ENCODE results near the gene CEP89.

The CEP89 gene

DNA sequence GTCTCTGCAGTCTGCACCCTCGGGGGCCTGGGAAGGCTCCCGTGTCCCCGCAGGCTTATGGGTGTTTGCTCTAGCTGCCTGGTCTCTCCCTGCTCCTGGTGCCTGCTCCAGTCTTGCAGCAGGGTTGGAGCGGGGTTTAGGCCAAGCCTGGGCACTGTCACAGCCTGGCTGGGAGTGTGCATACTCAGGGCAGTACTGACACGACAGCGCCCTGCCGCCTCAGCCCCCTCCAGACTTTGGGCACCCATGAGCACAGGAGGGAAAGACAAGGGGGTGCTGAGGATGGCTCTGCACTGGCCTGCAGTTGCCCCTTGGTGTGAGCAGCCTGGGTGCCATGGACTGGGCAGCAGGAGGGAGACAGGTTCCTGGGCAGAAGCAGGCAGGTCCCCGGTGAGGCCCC lies 35.7 kb downstream of the CEP89 start:
- H3K27me3 ChIP-seq (ENCODE audit: low read length), result no peaks in the 10 kb centered on the region
- no peak overlapping the region for H2AFZ ChIP-seq (ENCODE audit: low read depth, low read length, severe bottlenecking)
- TF ChIP-seq, protein P1, sequence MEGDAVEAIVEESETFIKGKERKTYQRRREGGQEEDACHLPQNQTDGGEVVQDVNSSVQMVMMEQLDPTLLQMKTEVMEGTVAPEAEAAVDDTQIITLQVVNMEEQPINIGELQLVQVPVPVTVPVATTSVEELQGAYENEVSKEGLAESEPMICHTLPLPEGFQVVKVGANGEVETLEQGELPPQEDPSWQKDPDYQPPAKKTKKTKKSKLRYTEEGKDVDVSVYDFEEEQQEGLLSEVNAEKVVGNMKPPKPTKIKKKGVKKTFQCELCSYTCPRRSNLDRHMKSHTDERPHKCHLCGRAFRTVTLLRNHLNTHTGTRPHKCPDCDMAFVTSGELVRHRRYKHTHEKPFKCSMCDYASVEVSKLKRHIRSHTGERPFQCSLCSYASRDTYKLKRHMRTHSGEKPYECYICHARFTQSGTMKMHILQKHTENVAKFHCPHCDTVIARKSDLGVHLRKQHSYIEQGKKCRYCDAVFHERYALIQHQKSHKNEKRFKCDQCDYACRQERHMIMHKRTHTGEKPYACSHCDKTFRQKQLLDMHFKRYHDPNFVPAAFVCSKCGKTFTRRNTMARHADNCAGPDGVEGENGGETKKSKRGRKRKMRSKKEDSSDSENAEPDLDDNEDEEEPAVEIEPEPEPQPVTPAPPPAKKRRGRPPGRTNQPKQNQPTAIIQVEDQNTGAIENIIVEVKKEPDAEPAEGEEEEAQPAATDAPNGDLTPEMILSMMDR (IDR thresholded peaks at IDR 0.05; ENCODE audit: insufficient read depth, low read length, poor library complexity, severe bottlenecking), result no peak
- TF ChIP-seq EZH2phosphoT487 (conservative IDR thresholded peaks at IDR 0.05; ENCODE audit: low read length), result no peak
- no peak overlapping the region for H3K4me3 ChIP-seq (ENCODE audit: insufficient read depth, low read length, poor library complexity, severe bottlenecking)
- no peaks in the 10 kb centered on the region for H3K9me2 ChIP-seq (replicated peaks; ENCODE audit: insufficient read depth, low read length)
- no peaks in the 10 kb centered on the region for H3F3A ChIP-seq (ENCODE audit: insufficient read depth)
- H3K4me2 ChIP-seq (ENCODE audit: low read depth, low read length, poor library complexity, severe bottlenecking), result no peak overlapping the region
- no peaks in the 10 kb centered on the region for H3K9me3 ChIP-seq (ENCODE audit: insufficient read depth, low read length)
- no peaks in the 10 kb centered on the region for H4K20me1 ChIP-seq (ENCODE audit: low read depth, low read length)
- no peak overlapping the region for H3K27ac ChIP-seq (ENCODE audit: low read depth, low read length)
- no peaks in the 10 kb centered on the region for H3K79me2 ChIP-seq (ENCODE audit: insufficient read depth, low read length)
- no peaks in the 10 kb centered on the region for H3K36me3 ChIP-seq (ENCODE audit: low read length)
- no peak overlapping the region for H3K9ac ChIP-seq (ENCODE audit: low read length)

DNA sequence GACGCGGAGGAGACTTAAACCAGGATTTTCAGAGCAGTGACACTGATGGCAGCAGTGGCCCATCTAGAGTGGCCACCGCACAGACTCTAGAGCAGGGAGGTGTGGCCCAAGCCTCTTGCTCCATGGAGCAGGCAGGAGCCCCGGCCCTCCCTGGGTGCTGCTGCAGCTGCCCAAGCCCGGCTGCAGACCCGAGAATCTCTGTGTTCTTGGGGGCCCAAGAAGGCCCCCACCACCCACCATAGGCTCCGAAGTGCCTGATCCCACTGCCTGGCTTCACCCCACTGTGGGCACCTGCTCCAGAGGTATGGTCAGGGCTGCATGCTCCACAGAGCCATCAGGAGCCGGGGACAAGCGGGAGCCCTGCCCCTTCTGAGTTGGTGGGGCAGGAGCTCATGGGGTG lies 36.1 kb downstream of the CEP89 start:
- no peaks in the 10 kb centered on the region for H3K27me3 ChIP-seq (ENCODE audit: low read length)
- H3K9me2 ChIP-seq (replicated peaks; ENCODE audit: insufficient read depth, low read length), result no peaks in the 10 kb centered on the region
- no peaks in the 10 kb centered on the region for H3F3A ChIP-seq (ENCODE audit: insufficient read depth)
- H3K4me2 ChIP-seq (ENCODE audit: low read depth, low read length, poor library complexity, severe bottlenecking), result no peak overlapping the region
- H3K4me3 ChIP-seq (ENCODE audit: insufficient read depth, low read length, poor library complexity, severe bottlenecking), result no peak overlapping the region
- no peak for TF ChIP-seq EZH2phosphoT487 (conservative IDR thresholded peaks at IDR 0.05; ENCODE audit: low read length)
- TF ChIP-seq, protein P1 (IDR thresholded peaks at IDR 0.05; ENCODE audit: insufficient read depth, low read length, poor library complexity, severe bottlenecking), result no peak
- no peak overlapping the region for H3K27ac ChIP-seq (ENCODE audit: low read depth, low read length)
- H3K36me3 ChIP-seq (ENCODE audit: low read length), result no peaks in the 10 kb centered on the region
- no peaks in the 10 kb centered on the region for H3K79me2 ChIP-seq (ENCODE audit: insufficient read depth, low read length)
- H4K20me1 ChIP-seq (ENCODE audit: low read depth, low read length), result no peaks in the 10 kb centered on the region
- no peak overlapping the region for H2AFZ ChIP-seq (ENCODE audit: low read depth, low read length, severe bottlenecking)
- no peak overlapping the region for H3K9ac ChIP-seq (ENCODE audit: low read length)
- H3K9me3 ChIP-seq (ENCODE audit: insufficient read depth, low read length), result no peaks in the 10 kb centered on the region

DNA sequence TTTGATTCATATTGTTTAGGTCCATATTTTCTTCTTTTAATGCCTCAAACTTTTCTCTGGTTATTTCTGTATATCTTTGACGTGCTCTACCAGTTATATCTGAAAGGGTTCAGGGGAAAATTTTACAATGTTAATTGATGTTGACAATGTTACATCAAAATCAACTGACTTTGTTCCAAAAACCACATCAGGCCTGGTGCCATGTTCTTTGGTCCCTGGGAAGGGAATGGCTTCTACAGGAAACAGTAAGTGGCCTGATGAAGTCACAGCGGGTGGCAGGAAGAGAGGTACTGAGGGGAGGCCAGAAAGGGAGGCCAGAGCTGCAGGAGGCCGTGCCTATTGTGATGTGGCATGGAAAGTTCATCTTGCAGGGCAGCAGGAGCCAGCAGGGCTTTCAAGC lies 38.2 kb downstream of the CEP89 start:
- Histone ChIP-seq H3K4me2 (ENCODE audit: low read depth, low read length, poor library complexity, severe bottlenecking) (no peak overlapping the region), H3K27ac (ENCODE audit: low read depth, low read length) (no peak overlapping the region), H3K9ac (ENCODE audit: low read length) (no peak overlapping the region), H3K9me3 (ENCODE audit: insufficient read depth, low read length) (no peaks in the 10 kb centered on the region), H3F3A (ENCODE audit: insufficient read depth) (no peaks in the 10 kb centered on the region), H3K27me3 (ENCODE audit: low read length) (no peaks in the 10 kb centered on the region), H3K4me3 (ENCODE audit: insufficient read depth, low read length, poor library complexity, severe bottlenecking) (no peak overlapping the region), H3K79me2 (ENCODE audit: insufficient read depth, low read length) (no peaks in the 10 kb centered on the region), H3K36me3 (ENCODE audit: low read length) (no peaks in the 10 kb centered on the region), H3K9me2 (replicated peaks; ENCODE audit: insufficient read depth, low read length) (no peaks in the 10 kb centered on the region), H4K20me1 (ENCODE audit: low read depth, low read length) (no peaks in the 10 kb centered on the region), H2AFZ (ENCODE audit: low read depth, low read length, severe bottlenecking) (no peak overlapping the region)
- TF ChIP-seq EZH2phosphoT487 (conservative IDR thresholded peaks at IDR 0.05; ENCODE audit: low read length), result no peak
- TF ChIP-seq, protein P1 (IDR thresholded peaks at IDR 0.05; ENCODE audit: insufficient read depth, low read length, poor library complexity, severe bottlenecking), result no peak
